Measurements from ENCODE around the gene HDGF.

GRCh38 chr1:156694690-156694962, 56.8 kb downstream of the HDGF start:
- TF ChIP-seq CTCF (IDR thresholded peaks at IDR 0.05) (no peak), EP300 (IDR thresholded peaks at IDR 0.05) (no peak), POLR2A (IDR thresholded peaks at IDR 0.05) (no peak), POLR2AphosphoS5 (IDR thresholded peaks at IDR 0.05) (no peak)

Data from upper lobe of left lung (tissue), 4 donors.